GM23248 (cell line): Measurements from ENCODE around the gene NMT2.

Experiments
- EZH2 ChIP-seq: fragments of 200-600 bp; sonication (generic); IDR thresholded peaks from 2 replicates; pipeline ENCODE4 v1.6.1; 2018; ENCODE audit warnings: antibody characterized with exemption, mild to moderate bottlenecking; ENCODE audit not compliant: insufficient read depth, poor library complexity, severe bottlenecking
- EZH2phosphoT487 ChIP-seq: fragments of 200-600 bp; sonication (generic); IDR thresholded peaks from 2 replicates; pipeline ENCODE4 v1.6.1; 2018; ENCODE audit warnings: antibody characterized with exemption, moderate library complexity, mild to moderate bottlenecking, low read depth; ENCODE audit not compliant: insufficient read depth

DNA sequence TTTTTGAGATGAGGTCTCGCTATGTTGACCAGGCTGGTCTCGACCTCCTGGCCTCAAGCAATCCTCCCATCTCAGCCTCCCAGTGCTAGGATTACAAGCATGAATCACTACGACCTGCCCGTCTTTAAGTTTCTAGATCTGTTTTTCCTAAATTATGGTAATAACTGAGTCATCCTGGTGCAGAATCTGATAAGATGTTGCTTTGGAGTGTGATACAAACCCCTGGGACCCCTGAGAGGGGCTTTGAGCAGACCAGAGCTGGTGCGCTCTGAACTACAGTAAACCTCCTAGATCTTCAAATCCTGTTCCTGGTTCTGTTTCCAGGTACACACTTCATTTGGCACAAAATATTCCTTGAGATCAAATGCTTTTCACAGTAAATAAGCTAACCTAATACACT is 37.2 kb downstream of the NMT2 start:
- TF ChIP-seq EZH2 (no peak), EZH2phosphoT487 (no peak)
